ENCODE measurements around the gene GJA9.
"Not testable (repeated sequence)": the region's sequence is repeated elsewhere in the genome, so short reads cannot be mapped to it uniquely, and the experiment has no call there.

Gene GJA9

DNA sequence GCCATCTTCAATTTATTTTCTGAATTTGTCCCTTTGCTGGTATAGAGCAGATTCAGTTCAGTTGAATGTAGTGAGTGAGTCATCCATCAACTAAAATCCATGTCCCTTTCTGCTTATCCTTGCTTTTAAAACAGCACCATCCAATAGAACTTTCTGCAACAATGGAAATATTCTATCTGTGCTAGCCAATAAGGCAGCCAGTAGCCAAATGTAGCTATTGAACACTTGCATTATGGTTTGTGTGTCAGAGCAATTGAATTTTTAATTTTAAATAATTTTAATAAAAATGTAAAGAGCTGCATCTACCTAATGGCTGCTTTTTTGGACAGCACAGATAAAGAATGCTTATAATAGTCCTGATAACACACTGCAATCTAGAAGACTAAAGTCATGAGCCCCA lies at the start of gene GJA9:
Gene GJA9, minus strand, starts transcription at position 101 of the 400 bp plus-strand sequence. CDS start 5,489 bp downstream, outside the sequence.
- no peak for DNase-seq

DNA sequence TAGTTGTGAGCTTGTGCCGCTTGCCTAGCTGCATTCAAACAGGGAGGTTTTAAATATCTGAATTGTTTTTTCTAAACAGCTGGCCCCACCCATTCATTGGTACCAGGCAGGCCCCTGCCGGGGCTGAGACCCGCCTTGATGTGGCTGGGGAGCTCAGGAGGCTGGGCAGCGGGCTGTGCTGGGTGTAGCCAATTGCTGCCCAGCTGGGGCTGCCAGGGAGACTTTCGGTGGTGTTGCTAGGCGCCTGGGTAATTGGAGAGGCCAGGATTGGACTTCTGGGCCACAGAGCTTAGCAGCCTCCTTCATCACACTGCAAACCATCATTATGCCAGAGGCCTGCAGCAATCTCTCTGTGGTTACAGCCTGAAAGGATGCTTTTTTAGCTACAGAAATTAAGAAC lies 48.1 kb upstream of the GJA9 start:
- DNase-seq = no peak

DNA sequence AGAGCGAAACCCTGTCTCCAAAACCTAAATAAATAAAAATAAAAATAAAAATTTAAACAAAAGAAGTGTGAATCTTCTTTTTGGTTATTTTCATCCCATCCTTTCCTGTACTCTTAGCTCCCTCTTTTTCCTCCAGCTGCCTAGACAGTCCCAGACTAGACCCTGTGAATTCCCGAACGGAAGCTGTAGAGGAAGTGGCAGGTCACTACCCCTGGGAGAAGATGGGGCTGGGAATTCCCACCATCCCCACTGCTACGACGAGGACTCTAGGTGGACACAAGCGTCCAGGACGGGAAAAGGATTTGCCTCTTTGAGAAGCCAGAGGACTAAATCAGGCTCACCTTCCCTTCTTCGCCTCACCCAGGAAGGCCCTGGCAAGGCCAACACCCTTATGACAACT lies 47.7 kb upstream of the GJA9 start:
- no peak for DNase-seq

DNA sequence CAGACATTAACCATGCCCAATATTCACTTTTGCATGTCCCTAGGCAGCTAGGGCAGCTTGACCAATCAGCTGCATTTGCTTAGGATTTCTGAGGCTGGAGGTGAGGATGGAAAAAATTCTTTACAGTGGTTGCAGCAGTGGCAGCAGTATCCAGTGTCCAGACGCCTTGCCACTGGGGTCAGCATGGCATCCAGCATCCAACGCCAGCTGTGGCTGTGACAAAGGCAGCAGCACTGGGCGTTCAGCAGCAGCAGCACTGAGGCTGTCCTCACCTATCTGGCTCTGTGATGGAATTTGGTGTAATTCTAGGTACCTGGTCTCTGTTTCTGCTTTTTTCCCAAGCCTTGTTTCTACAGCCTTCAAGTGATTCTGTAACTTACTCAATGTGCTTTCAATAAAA lies 44.7 kb upstream of the GJA9 start:
- DNase-seq = no peak

DNA sequence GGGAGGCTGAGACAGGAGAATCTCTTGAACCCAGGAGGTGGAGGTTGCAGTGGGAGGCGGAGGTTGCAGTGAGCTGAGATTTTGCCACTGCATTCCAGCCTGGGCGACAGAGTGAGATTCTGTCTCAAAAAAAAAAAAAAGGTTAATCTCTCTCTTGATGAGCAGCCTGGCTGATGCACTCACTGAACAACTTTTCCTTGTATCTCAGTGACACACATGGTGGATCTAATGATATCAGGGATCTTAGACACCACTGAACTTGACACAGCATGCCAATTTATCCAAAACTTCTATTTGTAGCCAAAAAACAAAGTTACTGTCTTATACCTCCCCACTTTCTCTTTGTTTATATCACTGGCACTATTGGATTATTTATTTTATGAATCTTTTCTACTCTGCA lies 44.0 kb upstream of the GJA9 start:
- DNase-seq = no peak

DNA sequence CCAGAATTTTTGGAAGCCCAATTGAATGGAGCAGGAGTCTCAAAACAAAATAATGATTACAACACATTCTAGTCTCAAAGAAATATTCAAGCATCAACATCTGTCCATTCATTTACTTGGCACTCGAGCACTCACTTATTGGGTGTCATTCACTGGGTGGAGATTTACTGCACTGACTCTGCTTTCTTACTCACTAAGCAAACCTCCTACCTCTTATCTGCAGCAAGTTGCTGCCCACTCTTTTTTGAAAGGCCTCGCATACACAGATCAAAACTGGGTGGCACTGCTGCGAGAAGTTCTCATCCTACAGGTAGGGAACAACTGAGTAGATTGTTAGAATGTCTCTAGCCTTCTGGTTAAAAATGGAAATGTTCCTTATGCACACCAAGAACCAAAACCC lies 42.2 kb upstream of the GJA9 start:
- DNase-seq = no peak

DNA sequence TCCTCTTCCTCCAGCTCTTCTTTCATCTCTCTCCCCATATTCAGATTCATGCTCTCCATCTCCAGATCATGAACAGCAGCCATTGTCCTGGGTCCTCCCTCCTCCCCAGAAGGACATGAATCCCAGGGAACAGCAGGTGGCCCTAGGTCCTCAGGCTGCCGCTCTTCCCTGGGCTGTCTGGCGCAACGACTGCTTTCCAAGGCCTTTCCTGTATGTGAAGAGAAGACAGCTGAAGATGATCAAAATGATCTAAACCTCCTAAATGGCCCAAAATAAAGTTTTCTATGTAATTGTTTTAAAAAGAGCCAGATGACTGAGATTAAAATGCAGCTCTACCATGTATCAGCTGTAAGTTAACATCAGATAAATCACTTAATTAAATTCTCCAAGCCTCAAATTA lies 37.7 kb upstream of the GJA9 start:
- DNase-seq = no peak

DNA sequence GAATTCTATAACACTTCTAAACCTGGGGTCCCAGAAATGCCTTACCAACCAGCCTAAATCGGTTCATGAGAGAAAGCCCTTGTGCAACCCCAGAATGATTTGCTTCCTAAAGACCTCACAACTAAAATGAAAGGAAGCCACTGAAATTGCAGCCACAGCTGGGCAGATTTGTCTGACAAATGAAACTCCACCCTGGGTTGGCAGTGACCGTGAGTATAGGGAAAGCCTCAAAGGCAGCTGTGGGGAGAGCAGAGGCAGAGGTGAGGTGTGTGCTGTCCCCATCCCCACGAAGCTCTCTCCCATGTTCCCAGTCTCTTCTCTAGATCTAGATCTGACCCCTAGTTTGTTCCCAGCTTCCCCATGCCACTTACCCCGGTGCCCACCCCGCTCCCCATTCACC lies 37.2 kb upstream of the GJA9 start:
- DNase-seq = no peak

DNA sequence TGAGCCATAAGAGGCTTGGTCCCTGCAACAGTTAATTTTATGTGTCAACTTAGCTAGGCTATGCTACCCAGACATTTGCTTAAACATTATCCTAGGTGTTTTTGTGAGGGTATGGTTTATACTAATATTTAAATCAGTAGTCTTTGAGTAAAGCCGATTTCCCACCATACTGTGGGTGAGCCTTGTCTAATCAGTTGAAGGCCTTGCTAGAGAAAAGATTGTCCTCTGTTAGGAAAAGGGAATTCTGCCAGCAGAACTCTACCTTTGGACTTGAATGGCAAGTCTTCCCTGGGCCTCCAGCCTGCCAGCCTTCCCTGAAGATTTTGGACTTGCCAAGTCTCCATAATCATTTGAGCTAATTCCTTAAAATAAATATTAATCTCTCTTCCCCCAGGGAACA lies 36.4 kb upstream of the GJA9 start:
- DNase-seq = no peak

DNA sequence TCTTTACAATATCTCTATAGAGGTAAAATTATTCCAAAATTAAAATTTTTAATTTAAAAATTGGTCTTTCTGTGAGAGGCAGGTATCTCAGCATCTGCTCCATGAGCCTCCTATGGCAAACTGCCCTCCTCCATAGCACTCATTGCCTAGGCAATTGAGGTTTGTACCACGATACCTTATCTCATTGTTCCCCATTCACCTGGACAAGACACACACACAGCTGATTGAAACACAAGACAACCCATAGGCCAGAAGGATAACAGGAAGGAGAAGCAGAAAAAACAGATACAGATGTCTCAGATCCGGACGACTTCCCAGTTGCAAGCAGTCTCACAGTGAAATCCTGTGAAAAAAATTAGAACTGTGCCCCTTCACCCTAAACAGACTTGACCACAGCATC lies 36.0 kb upstream of the GJA9 start:
- DNase-seq = no peak

DNA sequence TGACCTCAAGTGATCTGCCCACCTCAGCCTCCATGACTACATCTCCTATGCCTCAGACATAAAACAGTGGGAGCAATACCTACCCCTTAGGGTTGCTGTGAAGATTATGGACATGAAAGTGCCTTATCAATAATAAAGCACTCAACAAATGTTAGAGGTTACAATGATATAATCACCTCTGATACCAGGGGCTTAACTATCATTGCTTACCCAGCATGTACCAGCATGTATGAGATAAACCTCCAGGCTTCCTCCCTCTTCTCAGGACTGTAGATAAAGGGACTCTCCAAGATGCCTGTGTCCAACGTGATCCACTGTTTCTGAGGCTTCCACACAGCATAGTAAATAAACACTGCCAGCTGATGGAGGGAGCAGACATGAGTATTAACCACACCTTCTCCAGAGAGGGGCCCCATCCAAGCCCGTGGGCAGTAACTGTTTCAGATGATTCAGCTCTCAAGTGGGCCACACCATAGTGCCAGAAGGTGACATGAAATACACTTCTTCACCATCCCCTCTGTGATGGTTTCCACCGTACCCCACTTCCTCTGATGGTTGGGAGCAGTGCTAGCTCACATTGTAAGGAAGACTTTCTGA lies 34.1 kb upstream of the GJA9 start:
- DNase-seq = no peak

DNA sequence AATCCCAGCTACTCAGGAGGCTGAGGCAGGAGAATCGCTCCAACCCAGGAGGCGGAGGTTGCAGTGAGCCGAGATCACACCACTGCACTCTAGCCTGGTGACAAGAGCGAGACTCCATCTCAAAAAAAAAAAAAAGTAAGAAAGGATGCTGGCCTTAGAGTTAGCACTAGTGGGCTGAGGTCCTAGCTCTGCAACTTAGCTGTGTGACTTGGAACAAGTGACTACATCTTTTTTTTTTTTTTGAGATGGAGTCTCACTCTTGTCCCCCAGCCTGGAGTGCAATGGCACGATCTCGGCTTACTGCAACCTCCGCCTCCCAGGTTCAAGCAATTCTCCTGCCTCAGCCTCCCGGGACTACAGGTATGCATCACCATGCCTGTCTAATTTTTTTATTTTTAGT lies 33.5 kb upstream of the GJA9 start:
- not testable (repeated sequence) for DNase-seq

DNA sequence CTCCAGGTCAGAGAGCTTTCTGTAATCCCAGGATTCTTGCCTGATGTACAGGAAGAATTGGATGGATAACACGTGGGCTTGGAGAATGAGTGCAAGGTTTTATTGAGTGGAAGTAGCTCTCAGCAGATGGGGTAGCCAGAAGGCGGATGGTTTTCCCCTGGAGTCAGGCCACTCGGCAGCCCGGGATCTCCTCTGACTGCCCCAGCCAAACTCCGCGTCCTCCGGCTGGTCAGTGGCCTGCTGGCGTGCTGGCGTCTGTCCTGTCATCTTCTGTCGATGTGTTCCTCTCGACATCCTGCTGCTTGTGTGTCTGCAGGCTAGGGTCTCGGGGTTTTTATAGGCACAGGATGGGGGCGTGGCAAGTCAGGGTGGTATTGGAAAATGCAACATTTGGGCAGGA lies 27.4 kb upstream of the GJA9 start:
- no peak for DNase-seq

DNA sequence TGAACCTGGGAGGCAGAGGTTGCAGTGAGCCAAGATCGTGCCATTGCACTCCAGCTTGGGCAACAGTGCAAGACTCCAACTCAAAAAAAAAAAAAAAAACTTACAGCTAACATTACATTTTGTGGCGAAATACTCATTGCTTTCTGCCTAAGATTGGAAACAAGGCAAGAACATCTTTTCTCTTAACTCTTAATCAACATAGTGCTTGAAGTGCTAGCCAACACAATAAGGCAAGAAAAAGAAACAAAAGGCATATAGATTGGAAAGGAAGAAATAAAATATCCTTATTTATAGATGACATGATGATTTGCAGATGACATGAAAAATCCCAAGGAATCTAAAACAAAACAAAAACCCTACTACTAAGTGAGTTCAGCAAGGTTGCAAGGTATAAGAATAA lies 24.6 kb upstream of the GJA9 start:
- no peak for DNase-seq

DNA sequence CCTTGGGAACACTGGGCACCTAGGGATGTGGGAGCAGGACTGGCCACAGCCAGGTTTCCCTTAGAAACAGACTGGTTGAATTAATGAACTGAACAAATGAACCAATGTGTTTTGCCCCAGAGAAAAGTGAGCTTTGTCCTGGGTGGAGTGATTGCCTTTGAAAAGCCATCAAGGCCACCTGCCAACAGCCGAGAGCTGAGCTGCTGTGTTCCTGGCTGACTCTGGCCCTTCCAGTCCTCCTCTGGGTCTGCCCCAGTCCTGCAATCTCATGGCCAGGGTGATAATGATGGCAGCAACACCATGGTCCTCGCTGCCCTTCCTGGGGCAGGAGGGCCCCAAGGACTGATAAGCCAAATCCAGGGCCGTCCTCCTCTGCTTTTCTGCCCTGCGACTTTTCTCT lies 18.2 kb upstream of the GJA9 start:
- DNase-seq = no peak

DNA sequence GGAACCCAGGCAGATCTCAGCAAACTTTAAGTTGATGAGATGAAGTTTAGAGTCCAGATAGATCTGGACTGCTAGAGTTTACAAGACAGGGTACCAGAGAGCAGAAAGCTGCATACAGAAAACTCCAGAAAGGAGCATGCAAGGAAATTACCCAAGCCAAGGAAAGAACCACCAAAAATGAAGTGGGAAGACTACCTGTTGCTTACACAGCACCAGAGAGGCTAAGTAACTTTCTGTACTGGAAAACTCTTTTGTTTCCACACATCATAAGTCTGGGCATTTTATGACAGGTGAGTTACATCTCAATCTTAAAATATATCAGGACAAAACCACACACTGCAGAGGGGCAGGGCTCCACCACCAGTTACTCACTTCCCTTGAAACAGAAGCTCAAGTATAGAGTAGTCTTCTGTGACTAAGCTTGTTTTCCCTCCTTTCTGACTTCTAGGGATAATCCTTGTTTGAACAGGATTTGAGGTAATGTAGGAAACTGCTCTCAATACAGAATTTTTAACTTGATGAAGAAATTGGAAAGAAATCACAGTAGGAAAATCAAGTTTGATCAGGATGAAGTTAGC lies 17.4 kb upstream of the GJA9 start:
- no peak for DNase-seq

DNA sequence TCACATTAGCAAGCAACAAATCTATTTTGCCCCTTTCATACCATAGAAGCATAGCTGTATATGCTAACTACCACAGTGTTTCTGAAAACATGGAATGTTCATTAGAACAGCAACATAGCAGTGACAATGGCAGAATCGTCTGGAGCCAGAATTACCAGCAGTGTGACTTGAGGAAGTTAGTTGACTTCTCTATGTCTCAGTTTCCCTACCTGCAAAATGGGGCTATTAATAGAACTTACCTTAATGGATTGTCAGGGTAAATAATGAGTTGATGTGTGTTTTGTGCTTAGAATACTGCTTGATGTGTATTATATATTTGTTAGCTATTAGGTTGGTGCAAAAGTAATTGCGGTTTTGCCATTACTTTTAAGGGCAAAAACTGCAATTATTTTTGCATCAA lies 14.8 kb upstream of the GJA9 start:
- DNase-seq = no peak

DNA sequence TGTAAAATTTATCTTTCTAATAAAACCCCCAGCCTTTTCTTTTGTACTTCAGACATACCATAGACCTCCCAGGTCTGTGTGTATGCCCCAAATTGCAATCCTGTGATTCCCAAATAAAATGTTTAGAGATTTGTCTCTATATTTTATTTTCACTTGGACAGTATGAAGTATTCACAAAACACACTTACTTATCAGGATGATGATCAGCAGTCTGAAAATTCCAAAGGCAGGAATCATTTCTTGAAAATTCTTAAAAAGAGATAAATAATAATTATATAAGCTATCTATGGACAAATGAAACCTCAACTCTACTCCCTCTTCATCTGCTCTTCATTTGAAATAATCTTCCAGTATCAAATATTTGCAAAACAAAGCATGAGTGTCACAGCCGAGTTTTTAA lies 11.6 kb upstream of the GJA9 start:
- DNase-seq = no peak

DNA sequence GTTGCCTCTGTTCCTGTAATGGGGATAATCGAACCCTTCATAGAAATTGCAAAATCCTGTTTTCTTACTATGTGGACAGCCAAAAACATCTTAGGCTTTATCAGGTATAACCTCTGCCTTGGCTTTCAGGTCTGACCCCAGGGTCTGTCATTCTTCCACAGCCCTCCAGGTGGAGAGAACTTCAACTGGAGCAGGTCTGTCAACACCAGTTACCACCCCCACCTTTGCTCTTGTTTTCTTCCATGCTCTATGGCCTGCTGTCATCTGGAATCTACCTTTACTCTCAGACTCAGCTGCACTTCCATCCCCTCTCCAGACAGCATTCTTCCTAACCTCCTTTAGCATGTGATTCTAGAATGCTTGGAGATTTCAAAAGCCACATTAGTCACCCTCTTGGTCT lies 10.4 kb upstream of the GJA9 start:
- no peak for DNase-seq

DNA sequence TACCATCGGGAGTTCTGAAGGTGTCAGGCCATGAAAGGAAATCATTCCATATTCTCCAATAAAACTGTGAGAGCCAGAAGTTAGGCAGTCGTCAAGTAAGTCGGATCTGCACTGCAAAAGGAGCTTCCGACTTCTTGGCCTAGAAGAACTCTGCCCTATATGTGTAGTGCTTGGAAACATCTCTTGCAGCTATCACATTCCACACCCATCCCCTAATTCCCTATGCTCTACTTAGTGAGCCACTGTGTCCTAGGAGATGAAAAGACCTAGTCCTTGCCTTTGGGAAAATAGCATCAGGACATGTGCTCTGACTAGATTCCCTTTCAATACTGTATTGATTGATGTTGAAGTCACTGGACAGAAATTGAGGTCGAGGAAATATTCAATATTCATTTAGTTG lies 8.2 kb upstream of the GJA9 start:
- no peak for DNase-seq

DNA sequence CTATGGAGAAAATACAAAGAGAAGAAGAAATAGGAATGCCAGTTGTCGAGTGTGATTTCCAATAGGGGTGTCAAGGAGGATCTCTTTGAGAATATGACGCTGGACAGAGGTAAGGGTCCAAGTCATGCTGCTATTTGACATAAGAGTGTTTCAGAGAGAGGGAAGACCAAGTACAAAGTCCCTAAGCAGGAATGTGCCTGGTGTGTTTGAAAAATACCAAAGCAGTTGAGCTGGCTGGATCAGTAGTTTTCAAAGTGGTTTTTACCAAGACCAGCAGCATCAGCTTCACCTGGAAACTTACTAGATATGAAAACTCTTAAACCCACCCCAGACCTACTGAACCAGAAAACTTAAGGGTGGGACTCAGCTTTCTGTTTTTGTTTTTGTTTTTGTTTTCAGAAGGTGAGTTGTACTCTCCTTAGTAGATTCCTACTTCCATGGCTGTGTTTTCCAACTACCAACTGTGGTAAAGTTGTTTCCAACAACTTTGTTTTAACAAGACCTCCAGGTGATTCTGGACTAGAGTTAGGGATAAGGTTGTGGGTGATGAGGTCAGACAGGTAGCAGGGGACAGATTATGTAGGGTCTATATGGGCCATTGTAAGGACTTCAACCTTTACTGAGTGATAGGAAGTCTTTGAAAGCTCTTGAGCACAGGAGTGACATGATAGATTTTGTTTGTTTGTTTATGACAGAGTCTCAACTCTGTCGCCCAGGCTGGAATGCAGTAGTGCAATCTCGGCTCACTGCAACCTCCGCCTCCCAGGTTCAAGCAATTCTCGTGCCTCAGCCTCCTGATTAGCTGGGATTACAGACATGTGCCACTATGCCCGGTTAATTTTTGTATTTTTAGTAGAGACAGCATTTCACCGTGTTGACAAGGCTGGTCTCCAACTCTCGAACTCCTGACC lies 7.3 kb upstream of the GJA9 start:
- no peak for DNase-seq

DNA sequence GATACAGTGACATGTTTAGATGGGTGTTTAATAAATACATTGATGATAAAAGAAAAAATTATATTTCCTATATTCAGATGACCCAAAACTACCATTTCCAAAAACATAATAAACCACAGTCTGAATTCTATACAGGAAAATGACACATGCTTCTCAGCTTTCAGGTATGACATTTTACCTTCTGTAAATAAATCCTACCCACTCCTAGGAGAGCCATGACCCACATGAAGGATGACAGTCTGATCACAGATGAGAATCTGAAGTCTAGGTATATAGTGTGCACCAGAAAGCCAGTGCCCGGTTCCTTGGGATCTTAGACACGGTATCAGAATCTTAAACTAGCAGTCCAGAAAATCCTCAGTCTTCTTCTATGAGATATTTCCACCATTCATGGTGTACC lies 3.7 kb upstream of the GJA9 start:
- DNase-seq = no peak

DNA sequence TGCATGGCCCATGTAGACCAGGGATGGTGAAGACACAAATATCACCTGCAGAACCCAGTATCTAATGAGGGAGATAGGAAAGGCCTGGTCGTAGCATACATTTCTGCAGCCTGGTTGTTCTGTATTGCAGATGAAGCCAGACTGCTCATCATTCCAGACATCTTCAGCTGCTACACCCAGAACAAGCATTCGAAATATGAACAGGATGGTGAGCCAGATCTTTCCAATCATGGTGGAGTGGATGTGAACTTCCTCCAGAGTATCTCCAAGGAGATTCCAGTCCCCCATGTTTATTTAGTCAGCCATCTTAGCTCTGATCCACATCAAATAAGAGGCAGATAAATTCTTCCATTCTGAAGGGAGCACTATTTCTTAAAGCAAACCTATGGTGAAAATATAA lies 5.6 kb downstream of the GJA9 start:
- no peak for DNase-seq
